ENCODE measurements around the gene PAPOLA.

DNA sequence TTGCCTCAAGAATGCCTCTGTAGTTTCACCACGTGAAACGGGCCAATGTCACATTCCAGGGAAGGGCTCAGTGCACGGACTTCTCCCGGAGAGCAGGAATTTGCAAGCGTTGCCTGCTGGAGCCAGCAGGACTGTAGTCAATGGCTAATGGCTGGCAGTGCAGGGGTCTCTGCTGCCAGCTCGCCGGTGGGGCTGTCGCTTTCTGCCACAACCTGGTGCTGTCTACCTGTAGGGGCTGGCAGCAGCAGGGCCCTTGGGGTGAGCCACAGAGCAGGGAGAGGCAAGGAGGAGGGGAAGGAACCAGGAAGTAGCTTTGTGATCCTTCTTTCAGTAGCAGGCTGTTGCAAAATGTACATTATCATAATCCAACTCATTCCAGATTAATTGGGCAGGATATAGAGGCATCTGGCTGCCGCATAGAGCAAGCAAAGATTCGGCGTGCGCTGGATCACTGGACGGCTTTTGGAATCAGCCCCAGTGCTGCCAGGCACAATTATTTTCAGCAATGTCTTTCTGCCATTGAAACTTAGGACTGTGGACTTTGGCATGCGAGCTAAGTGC lies 114.1 kb downstream of the PAPOLA start:
- TF ChIP-seq CTCF (IDR thresholded peaks at IDR 0.05) (no peak), POLR2A (IDR thresholded peaks at IDR 0.05) (no peak), POLR2AphosphoS5 (IDR thresholded peaks at IDR 0.05) (no peak)

Data from breast epithelium (tissue), 3 donors.